Ishikawa (cell line): ENCODE data around the gene FRMPD4.

ENCODE experiments used
- CEBPB ChIP-seq: IDR thresholded peaks from 2 replicates; pipeline ENCODE4 v1.6.1; 2012
- CREB1 ChIP-seq: IDR thresholded peaks from 2 replicates; pipeline ENCODE4 v1.6.1; 2012; ENCODE audit warnings: low read depth
- EGR1 ChIP-seq: IDR thresholded peaks from 2 replicates; pipeline ENCODE4 v1.6.1; 2012
- EP300 ChIP-seq: IDR thresholded peaks from 2 replicates; pipeline ENCODE4 v1.6.1; 2012; ENCODE audit warnings: borderline replicate concordance
- FOXM1 ChIP-seq: IDR thresholded peaks from 2 replicates; pipeline ENCODE4 v1.6.1; 2012; ENCODE audit warnings: low read depth, borderline replicate concordance
- NFIC ChIP-seq: IDR thresholded peaks from 2 replicates; pipeline ENCODE4 v1.6.1; 2012
- RAD21 ChIP-seq: IDR thresholded peaks from 2 replicates; pipeline ENCODE4 v1.6.1; 2012; ENCODE audit warnings: low read depth
- TAF1 ChIP-seq: IDR thresholded peaks from 2 replicates; pipeline ENCODE4 v1.6.1; 2012; ENCODE audit warnings: low read depth, mild to moderate bottlenecking
- TCF12 ChIP-seq: IDR thresholded peaks from 2 replicates; pipeline ENCODE4 v1.6.1; 2012; ENCODE audit warnings: low read depth
- TEAD4 ChIP-seq: IDR thresholded peaks from 2 replicates; pipeline ENCODE4 v1.6.1; 2012
- YY1 ChIP-seq: IDR thresholded peaks from 2 replicates; pipeline ENCODE4 v1.6.1; 2012; ENCODE audit warnings: low read depth
- ZBTB7A ChIP-seq: IDR thresholded peaks from 2 replicates; pipeline ENCODE4 v1.6.1; 2012; ENCODE audit warnings: low read depth
- TF ChIP-seq, protein P1 (sequence below): IDR thresholded peaks from 2 replicates; pipeline ENCODE4 v1.6.1; 2012; ENCODE audit warnings: low read depth, mild to moderate bottlenecking
- TF ChIP-seq, protein P2 (sequence below): IDR thresholded peaks from 2 replicates; pipeline ENCODE4 v1.6.1; 2012
- TF ChIP-seq, protein P3 (sequence below): IDR thresholded peaks from 2 replicates; pipeline ENCODE4 v1.6.1; 2012

The FRMPD4 gene

DNA sequence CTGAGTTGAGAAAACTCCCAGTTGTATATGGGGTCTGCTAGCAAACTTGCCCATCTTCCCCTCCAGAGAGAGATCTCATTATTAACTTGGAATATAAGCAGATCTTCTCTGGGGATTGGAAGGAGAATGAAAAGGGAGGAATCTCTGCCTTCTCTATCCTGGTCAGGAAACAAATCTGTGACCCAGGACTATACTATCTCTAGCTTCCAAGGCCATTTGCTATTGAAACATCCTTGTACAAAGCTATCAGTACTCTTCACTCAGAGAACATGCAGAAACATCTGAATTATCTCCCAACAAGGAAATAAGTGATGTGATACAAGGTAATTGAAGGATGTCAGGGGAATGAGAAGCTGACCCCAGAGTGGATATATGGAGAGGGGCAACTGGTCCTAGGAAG, 183.8 kb downstream of the FRMPD4 start:
- no peak for TF ChIP-seq ZBTB7A
- TF ChIP-seq NFIC = no peak
- no peak for TF ChIP-seq TCF12
- TF ChIP-seq TAF1 = no peak
- no peak for TF ChIP-seq CREB1
- TF ChIP-seq TEAD4 = no peak
- no peak for TF ChIP-seq EGR1
- TF ChIP-seq EP300 = no peak
- TF ChIP-seq, protein P1, sequence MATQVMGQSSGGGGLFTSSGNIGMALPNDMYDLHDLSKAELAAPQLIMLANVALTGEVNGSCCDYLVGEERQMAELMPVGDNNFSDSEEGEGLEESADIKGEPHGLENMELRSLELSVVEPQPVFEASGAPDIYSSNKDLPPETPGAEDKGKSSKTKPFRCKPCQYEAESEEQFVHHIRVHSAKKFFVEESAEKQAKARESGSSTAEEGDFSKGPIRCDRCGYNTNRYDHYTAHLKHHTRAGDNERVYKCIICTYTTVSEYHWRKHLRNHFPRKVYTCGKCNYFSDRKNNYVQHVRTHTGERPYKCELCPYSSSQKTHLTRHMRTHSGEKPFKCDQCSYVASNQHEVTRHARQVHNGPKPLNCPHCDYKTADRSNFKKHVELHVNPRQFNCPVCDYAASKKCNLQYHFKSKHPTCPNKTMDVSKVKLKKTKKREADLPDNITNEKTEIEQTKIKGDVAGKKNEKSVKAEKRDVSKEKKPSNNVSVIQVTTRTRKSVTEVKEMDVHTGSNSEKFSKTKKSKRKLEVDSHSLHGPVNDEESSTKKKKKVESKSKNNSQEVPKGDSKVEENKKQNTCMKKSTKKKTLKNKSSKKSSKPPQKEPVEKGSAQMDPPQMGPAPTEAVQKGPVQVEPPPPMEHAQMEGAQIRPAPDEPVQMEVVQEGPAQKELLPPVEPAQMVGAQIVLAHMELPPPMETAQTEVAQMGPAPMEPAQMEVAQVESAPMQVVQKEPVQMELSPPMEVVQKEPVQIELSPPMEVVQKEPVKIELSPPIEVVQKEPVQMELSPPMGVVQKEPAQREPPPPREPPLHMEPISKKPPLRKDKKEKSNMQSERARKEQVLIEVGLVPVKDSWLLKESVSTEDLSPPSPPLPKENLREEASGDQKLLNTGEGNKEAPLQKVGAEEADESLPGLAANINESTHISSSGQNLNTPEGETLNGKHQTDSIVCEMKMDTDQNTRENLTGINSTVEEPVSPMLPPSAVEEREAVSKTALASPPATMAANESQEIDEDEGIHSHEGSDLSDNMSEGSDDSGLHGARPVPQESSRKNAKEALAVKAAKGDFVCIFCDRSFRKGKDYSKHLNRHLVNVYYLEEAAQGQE = no peak
- no peak for TF ChIP-seq FOXM1
- TF ChIP-seq, protein P2, sequence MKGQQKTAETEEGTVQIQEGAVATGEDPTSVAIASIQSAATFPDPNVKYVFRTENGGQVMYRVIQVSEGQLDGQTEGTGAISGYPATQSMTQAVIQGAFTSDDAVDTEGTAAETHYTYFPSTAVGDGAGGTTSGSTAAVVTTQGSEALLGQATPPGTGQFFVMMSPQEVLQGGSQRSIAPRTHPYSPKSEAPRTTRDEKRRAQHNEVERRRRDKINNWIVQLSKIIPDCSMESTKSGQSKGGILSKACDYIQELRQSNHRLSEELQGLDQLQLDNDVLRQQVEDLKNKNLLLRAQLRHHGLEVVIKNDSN = no peak

DNA sequence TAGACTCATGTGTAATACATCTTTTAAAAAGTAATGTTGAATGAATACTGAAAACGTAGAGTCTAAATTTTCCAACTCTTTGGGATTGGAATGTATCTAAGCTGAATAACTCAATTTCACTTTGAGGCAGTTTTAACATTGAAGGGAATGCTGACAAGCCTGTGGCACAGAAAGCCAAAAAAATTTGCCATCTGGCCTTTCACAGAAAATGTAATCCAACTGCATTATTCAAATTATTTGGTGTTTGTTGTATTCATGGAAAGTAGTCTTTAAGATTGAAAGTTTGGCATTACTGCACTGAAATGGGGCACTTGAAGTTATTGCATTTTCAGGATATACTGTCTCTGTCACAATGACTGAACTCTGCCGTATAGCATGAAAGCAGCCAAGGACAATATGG, 186.9 kb downstream of the FRMPD4 start:
- TF ChIP-seq RAD21 (no peak), CEBPB (no peak), NFIC (no peak), EGR1 (no peak), FOXM1 (no peak), TAF1 (no peak), EP300 (no peak), CREB1 (no peak), ZBTB7A (no peak)
- TF ChIP-seq, protein P3, sequence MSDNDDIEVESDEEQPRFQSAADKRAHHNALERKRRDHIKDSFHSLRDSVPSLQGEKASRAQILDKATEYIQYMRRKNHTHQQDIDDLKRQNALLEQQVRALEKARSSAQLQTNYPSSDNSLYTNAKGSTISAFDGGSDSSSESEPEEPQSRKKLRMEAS = no peak
- TF ChIP-seq, protein P2 = no peak
- TF ChIP-seq, protein P1 = no peak

DNA sequence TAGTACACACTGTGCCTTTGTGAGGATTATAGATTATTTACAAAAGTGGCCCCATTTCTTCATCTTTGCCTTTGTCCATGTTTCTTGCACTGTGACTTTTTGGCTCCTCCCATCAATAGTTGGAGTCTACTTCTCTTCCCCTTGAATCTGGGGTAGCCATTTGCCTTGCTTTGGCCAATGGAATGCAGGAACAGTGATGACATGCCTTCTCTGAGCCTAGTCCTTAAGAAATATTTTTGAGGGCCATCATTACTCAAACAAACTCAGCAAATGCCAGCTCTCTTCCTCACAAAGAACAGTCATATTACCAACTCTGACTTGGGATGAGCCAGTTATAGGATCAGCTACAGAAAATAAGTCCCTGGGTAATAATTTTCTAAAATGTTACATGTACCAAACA, 189.6 kb downstream of the FRMPD4 start:
- no peak for TF ChIP-seq TAF1
- TF ChIP-seq CEBPB = no peak
- TF ChIP-seq FOXM1 = no peak

DNA sequence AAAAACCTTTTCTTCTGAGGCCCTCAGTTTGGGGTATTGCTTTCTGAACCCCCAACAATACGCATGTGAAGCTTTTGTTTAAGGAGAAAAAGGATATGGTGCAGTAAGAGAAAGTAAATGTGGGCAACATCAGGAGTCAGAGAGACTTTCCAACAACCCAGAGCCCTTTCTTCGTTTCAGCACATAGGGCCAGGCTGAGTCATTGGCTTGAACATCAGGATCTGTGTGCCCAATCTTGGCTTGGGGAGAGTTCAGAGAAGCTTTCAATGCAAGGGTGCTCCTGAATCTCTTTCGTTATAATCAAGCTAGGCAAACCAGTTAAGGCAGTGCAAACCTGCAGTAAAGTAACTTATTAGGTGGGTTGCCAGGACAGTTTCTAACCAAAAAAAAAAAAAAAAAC, 191.2 kb downstream of the FRMPD4 start:
- TF ChIP-seq RAD21 (no peak), TCF12 (no peak), CREB1 (no peak), TAF1 (no peak), NFIC (no peak)
- TF ChIP-seq, protein P3 = no peak

DNA sequence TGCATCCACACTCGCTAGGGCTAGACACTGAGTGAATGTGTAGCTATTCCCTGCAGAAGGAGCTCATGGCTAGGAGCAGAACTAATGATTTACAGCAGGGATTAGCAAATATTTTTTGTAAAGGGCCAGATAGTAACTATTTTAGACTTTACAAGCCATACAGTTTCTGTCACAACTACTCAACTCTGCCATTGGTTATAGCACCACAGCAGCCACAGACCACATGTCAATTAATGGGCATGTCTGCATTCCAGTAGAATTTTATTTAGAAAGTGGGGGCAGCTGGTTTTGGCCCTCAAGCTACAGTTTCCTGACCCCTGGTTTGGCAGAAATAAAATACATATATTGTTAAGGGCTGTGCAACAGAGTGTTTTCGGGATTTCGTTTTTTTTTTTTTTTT, 192.6 kb downstream of the FRMPD4 start:
- TF ChIP-seq EP300 (no peak), CREB1 (no peak), TEAD4 (no peak), CEBPB (no peak)

DNA sequence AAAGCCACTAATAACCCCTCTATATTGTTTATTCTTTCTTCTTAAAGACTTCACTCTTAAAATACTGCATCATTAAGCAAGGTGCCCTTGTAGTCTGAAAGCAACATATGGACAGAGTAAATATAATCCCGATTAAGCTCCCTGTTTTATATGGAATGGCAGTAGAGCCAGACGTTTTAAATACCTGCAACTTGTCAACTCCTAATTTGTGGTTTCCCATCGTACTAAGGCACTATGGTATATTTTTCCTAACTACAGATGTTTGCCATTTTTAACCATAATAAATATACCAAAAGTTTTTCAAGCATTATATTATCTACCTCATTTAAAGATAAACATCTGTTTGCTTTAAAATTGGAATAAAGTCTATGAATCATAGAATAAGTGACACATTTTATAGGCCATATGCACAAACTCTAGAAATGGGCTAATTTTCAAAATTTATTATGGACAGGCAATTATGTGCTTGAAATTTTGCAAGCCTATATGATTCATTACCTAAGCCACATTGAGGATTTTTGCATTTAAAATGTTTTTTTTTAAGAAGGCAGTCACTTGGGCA, 194.6 kb downstream of the FRMPD4 start:
- no peak for TF ChIP-seq NFIC
- no peak for TF ChIP-seq TCF12
- no peak for TF ChIP-seq CREB1
- no peak for TF ChIP-seq TAF1
- no peak for TF ChIP-seq EP300
- TF ChIP-seq RAD21 = no peak
- TF ChIP-seq, protein P3 = no peak
- TF ChIP-seq FOXM1 = no peak
- TF ChIP-seq, protein P1 = no peak
- TF ChIP-seq YY1 = no peak
- TF ChIP-seq, protein P2 = no peak
